Fibroblast of skin of left quadriceps (primary cell): ENCODE data around the gene PHYHIPL.

ENCODE experiments used
- DNase-seq, 2 experiments: peaks; one replicate each; pipeline ENCODE4 v3.0.0-alpha.2; 2013; ENCODE audit warnings: low read depth in 2 of 2

Gene PHYHIPL

GRCh38 chr10:59176241-59177030, at the start of gene PHYHIPL:
TSS of gene PHYHIPL (plus strand) at chr10:59176643. CDS start at chr10:59176854, 211 bp downstream.
- no peak for DNase-seq

- no peak for DNase-seq
Observed at GRCh38 chr10:59126991-59127390, 49.5 kb upstream of the PHYHIPL start.

- no peak for DNase-seq
Observed at GRCh38 chr10:59127991-59128390, 48.5 kb upstream of the PHYHIPL start.

GRCh38 chr10:59129867-59130266, 46.6 kb upstream of the PHYHIPL start:
- DNase-seq, result no peak

- no peak for DNase-seq
Observed at GRCh38 chr10:59131666-59132065, 44.8 kb upstream of the PHYHIPL start.

GRCh38 chr10:59133841-59134593, 42.4 kb upstream of the PHYHIPL start:
- no peak for DNase-seq

- DNase-seq, result no peak
Observed at GRCh38 chr10:59134785-59135184, 41.7 kb upstream of the PHYHIPL start.

GRCh38 chr10:59135275-59135674, 41.2 kb upstream of the PHYHIPL start:
- DNase-seq, result no peak

- DNase-seq, result no peak
Observed at GRCh38 chr10:59138052-59138451, 38.4 kb upstream of the PHYHIPL start.

- peak in 1 of 2 experiments; percentile 3 for DNase-seq
Observed at GRCh38 chr10:59143544-59143943, 32.9 kb upstream of the PHYHIPL start.

GRCh38 chr10:59148701-59149100, 27.7 kb upstream of the PHYHIPL start:
- DNase-seq, result no peak

- no peak for DNase-seq
Observed at GRCh38 chr10:59155556-59155955, 20.9 kb upstream of the PHYHIPL start.

- no peak for DNase-seq
Observed at GRCh38 chr10:59167512-59167911, 8.9 kb upstream of the PHYHIPL start.

- DNase-seq, result no peak
Observed at GRCh38 chr10:59172567-59172966, 3.9 kb upstream of the PHYHIPL start.

GRCh38 chr10:59173414-59173813, 3.0 kb upstream of the PHYHIPL start:
- no peak for DNase-seq

GRCh38 chr10:59175538-59176240, 754 bp upstream of the PHYHIPL start:
- DNase-seq, result no peak

GRCh38 chr10:59177031-59177797, 771 bp downstream of the PHYHIPL start:
- DNase-seq, result peak; percentile 69 to 74

GRCh38 chr10:59177836-59178235, 1.4 kb downstream of the PHYHIPL start:
- no peak for DNase-seq

- DNase-seq, result no peak
Observed at GRCh38 chr10:59179068-59179467, 2.6 kb downstream of the PHYHIPL start.

- DNase-seq, result no peak
Observed at GRCh38 chr10:59180689-59181270, 4.3 kb downstream of the PHYHIPL start.

- peak; percentile 35 to 38 for DNase-seq
Observed at GRCh38 chr10:59181668-59182067, 5.2 kb downstream of the PHYHIPL start.
